K562 (cell line): ENCODE data around the gene ERCC1.

Experiments
- CBX8 ChIP-seq: fragments of 200-600 bp; sonication (generic); IDR thresholded peaks from 2 replicates; pipeline ENCODE4 v1.6.1; 2012; ENCODE audit warnings: borderline replicate concordance, mixed run types, low read depth, mild to moderate bottlenecking, moderate library complexity, mixed read lengths, low read length, control low read depth, inconsistent platforms; ENCODE audit not compliant: poor library complexity, severe bottlenecking; ENCODE audit errors: extremely low read depth
- COPS2 ChIP-seq: fragments of 450-650 bp; conservative IDR thresholded peaks from 2 replicates; pipeline ENCODE4 v1.6.1; 2016; ENCODE audit warnings: mild to moderate bottlenecking, moderate library complexity
- CREB1 ChIP-seq, 2 experiments: sonication (generic) in 1 of 2; formaldehyde crosslinking in 1 of 2; IDR thresholded peaks; 2 replicates each; pipeline versions ENCODE4 v1.6.1 to v1.8.0; 2012 to 2022; ENCODE audit warnings: inconsistent platforms in 1 of 2, mild to moderate bottlenecking in 1 of 2, missing genetic modification reagents in 1 of 2, moderate library complexity in 1 of 2
- CREM ChIP-seq: IDR thresholded peaks from 2 replicates; pipeline ENCODE4 v1.6.1; 2014; ENCODE audit warnings: antibody characterized with exemption, low read depth
- PHF8 ChIP-seq: fragments of 200-600 bp; sonication (generic); IDR thresholded peaks from 2 replicates; pipeline ENCODE4 v1.6.1; 2012; ENCODE audit warnings: mixed run types, mild to moderate bottlenecking, inconsistent platforms, low read length, moderate library complexity, borderline replicate concordance
- POLR2AphosphoS5 ChIP-seq: IDR thresholded peaks from 2 replicates; pipeline ENCODE4 v1.6.1; 2011; ENCODE audit warnings: mild to moderate bottlenecking, low read depth, low read length, moderate library complexity; ENCODE audit not compliant: control insufficient read depth, insufficient read depth
- RBBP5 ChIP-seq: fragments of 200-600 bp; sonication (generic); IDR thresholded peaks from 2 replicates; pipeline ENCODE4 v1.6.1; 2012; ENCODE audit warnings: borderline replicate concordance, mild to moderate bottlenecking, low read length, control low read depth, inconsistent platforms; ENCODE audit not compliant: insufficient read depth, poor library complexity, severe bottlenecking
- REST ChIP-seq, 2 experiments: fragments of 450-650 bp; formaldehyde crosslinking in 1 of 2; IDR thresholded peaks; 2 replicates each; pipeline versions ENCODE4 v1.4.0 to v1.6.1; 2014 to 2020; ENCODE audit warnings: mild to moderate bottlenecking in 2 of 2, borderline replicate concordance in 1 of 2, low read depth in 1 of 2
- SRF ChIP-seq, 2 experiments: fragments of 250-450, 450-650 bp in 1 of 2; sonication (Bioruptor Pico) in 1 of 2; sonication (generic) in 1 of 2; formaldehyde crosslinking; IDR thresholded peaks; 2 replicates each; pipeline versions ENCODE4 v1.5.0 to v1.5.1; 2020 to 2022; ENCODE audit warnings: mild to moderate bottlenecking in 1 of 2, missing genetic modification reagents in 1 of 2
- TAF7 ChIP-seq: fragments of 450-650 bp; IDR thresholded peaks from 2 replicates; pipeline ENCODE4 v1.6.1; 2016; ENCODE audit warnings: missing genetic modification characterization, missing compliant biosample characterization
- ZBTB1 ChIP-seq: sonication (generic); formaldehyde crosslinking; IDR thresholded peaks from 2 replicates; pipeline ENCODE4 v1.8.1; 2023; ENCODE audit warnings: missing genetic modification reagents, low read depth, mild to moderate bottlenecking, borderline replicate concordance
- ZNF76 ChIP-seq: fragments of 250-450 bp; sonication (Bioruptor Pico); IDR thresholded peaks from 2 replicates; pipeline ENCODE4 v1.4.0; 2020; ENCODE audit warnings: mild to moderate bottlenecking, moderate library complexity, borderline replicate concordance
- ZZZ3 ChIP-seq: fragments of 450-650 bp; IDR thresholded peaks from 2 replicates; pipeline ENCODE4 v1.6.1; 2016; ENCODE audit warnings: antibody characterized with exemption, mild to moderate bottlenecking, moderate library complexity
- TF ChIP-seq, protein P1 (sequence below): sonication (generic); formaldehyde crosslinking; IDR thresholded peaks from 2 replicates; pipeline ENCODE4 v1.8.1; 2023; ENCODE audit warnings: mild to moderate bottlenecking, missing genetic modification reagents

- no peak for TF ChIP-seq ZZZ3
- no peak for TF ChIP-seq COPS2
- TF ChIP-seq POLR2AphosphoS5: no peak
- TF ChIP-seq ZBTB1: no peak
- TF ChIP-seq REST (IDR thresholded peaks at IDR 0.05; ENCODE audit: borderline replicate concordance): no peak
- no peak for TF ChIP-seq REST (CRISPR knock-in tag; IDR thresholded peaks at IDR 0.05; ENCODE audit: low read depth)
- TF ChIP-seq CBX8: no peak
- TF ChIP-seq SRF (CRISPR knock-in tag; IDR thresholded peaks at IDR 0.05): no peak
- TF ChIP-seq TAF7: no peak
- no peak for TF ChIP-seq CREM
- TF ChIP-seq, protein P1, sequence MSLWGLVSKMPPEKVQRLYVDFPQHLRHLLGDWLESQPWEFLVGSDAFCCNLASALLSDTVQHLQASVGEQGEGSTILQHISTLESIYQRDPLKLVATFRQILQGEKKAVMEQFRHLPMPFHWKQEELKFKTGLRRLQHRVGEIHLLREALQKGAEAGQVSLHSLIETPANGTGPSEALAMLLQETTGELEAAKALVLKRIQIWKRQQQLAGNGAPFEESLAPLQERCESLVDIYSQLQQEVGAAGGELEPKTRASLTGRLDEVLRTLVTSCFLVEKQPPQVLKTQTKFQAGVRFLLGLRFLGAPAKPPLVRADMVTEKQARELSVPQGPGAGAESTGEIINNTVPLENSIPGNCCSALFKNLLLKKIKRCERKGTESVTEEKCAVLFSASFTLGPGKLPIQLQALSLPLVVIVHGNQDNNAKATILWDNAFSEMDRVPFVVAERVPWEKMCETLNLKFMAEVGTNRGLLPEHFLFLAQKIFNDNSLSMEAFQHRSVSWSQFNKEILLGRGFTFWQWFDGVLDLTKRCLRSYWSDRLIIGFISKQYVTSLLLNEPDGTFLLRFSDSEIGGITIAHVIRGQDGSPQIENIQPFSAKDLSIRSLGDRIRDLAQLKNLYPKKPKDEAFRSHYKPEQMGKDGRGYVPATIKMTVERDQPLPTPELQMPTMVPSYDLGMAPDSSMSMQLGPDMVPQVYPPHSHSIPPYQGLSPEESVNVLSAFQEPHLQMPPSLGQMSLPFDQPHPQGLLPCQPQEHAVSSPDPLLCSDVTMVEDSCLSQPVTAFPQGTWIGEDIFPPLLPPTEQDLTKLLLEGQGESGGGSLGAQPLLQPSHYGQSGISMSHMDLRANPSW (CRISPR knock-in tag): no peak
- no peak for TF ChIP-seq PHF8
- TF ChIP-seq CREB1 (IDR thresholded peaks at IDR 0.05): no peak
- TF ChIP-seq CREB1 (CRISPR knock-in tag; IDR thresholded peaks at IDR 0.05): no peak
- no peak for TF ChIP-seq RBBP5
- no peak for TF ChIP-seq ZNF76
Observed at GRCh38 chr19:45419895-45420294, 3.8 kb downstream of the ERCC1 start.
